Panc1 (cell line): ENCODE data around the gene NFIC. TPM values are rescaled to one million over a fixed set of nuclear protein-coding genes. Genes with fewer than 3 reads are reported as not detected.

Experiments
- ATAC-seq: fragments of 200-7000 bp; cut with Tn5 transposase; 2 replicates; pipeline ENCODE4 v1.9.1; 2020; ENCODE audit warnings: mild to moderate bottlenecking, moderate library complexity
- BruUV-seq: library from RNA; stranded (reverse); fragments of 400-500 nt; replicated peaks from 2 replicates; lab custom pipeline; 2021; lab: Mats Ljungman, UMichigan
- CTCF ChIA-PET: fragments of 300-600 bp; sonication (Branson Sonifier 250); formaldehyde crosslinking; loops from one replicate; lab custom pipeline; 2022; ENCODE audit warnings: antibody characterized with exemption; lab: Charles Lee
- POLR2A ChIA-PET: fragments of 300-600 bp; sonication (Branson Sonifier 250); formaldehyde crosslinking; loops from one replicate; lab custom pipeline; 2022; ENCODE audit warnings: antibody characterized with exemption; lab: Charles Lee
- DNase-seq: peaks from one replicate; pipeline ENCODE4 v3.0.0-alpha.2; 2010; ENCODE audit warnings: low read depth, low spot score
- H3K27ac ChIP-seq: 2 replicates; pipeline ENCODE4 v1.5.1; 2011; ENCODE audit warnings: mild to moderate bottlenecking, low read length, inconsistent platforms
- H3K27me3 ChIP-seq: fragments of 200-500 bp; sonication (Bioruptor generic); 2 replicates; pipeline ENCODE4 v1.6.0; 2014; ENCODE audit warnings: low read length, inconsistent platforms; ENCODE audit not compliant: control insufficient read depth, insufficient read depth
- H3K36me3 ChIP-seq: fragments of 200-500 bp; sonication (Bioruptor generic); 2 replicates; pipeline ENCODE4 v1.5.1; 2014; ENCODE audit warnings: inconsistent platforms, mild to moderate bottlenecking, low read length, moderate library complexity; ENCODE audit not compliant: control insufficient read depth, insufficient read depth
- H3K4me1 ChIP-seq: 2 replicates; pipeline ENCODE4 v1.5.1; 2011; ENCODE audit warnings: inconsistent platforms, mild to moderate bottlenecking, low read length, moderate library complexity; ENCODE audit not compliant: control insufficient read depth, insufficient read depth
- H3K4me3 ChIP-seq, 2 experiments: 2 replicates each; pipeline ENCODE4 v1.5.1; 2011 to 2012; ENCODE audit warnings: low read depth in 2 of 2, low read length in 2 of 2, mild to moderate bottlenecking in 2 of 2, inconsistent platforms in 1 of 2, moderate library complexity in 1 of 2
- H3K9me3 ChIP-seq: fragments of 200-500 bp; sonication (Bioruptor generic); 2 replicates; pipeline ENCODE4 v1.5.1; 2014; ENCODE audit warnings: low read depth, mild to moderate bottlenecking, inconsistent platforms, low read length, moderate library complexity; ENCODE audit not compliant: control insufficient read depth, insufficient read depth
- POLR2AphosphoS5 ChIP-seq: IDR thresholded peaks from 2 replicates; pipeline ENCODE4 v1.6.1; 2012; ENCODE audit warnings: mild to moderate bottlenecking, low read depth, low read length, moderate library complexity
- SIN3A ChIP-seq: IDR thresholded peaks from 2 replicates; pipeline ENCODE4 v1.6.1; 2012; ENCODE audit warnings: low read depth, mild to moderate bottlenecking, low read length, moderate library complexity, borderline replicate concordance; ENCODE audit not compliant: insufficient read depth
- TCF7L2 ChIP-seq: IDR thresholded peaks from 2 replicates; pipeline ENCODE4 v1.6.1; 2011; ENCODE audit warnings: mild to moderate bottlenecking, low read depth, low read length, inconsistent platforms
- in situ Hi-C: cut with HindIII; loops from 2 replicates; pipeline ENCODE4 v1.10.0; 2016; ENCODE audit warnings: low sequenced_read_pairs, low pct_unique_long_range_greater_than_20kb
- intact Hi-C: fragments of 100-400 bp; cut with micrococcal nuclease; formaldehyde crosslinking; loops from one replicate; pipeline ENCODE4 v1.10.0; 2022; ENCODE audit not compliant: unreplicated experiment
- total RNA-seq: library from RNA; stranded (reverse); gene quantifications from one replicate; pipeline ENCODE4 v1.2.1, GENCODE V29; 2021; ENCODE audit not compliant: unreplicated experiment
- TF ChIP-seq, protein P1 (sequence below), 2 experiments: IDR thresholded peaks; 2 replicates each; pipeline ENCODE4 v1.6.1; 2011 to 2012; ENCODE audit warnings: low read depth in 2 of 2, control low read depth in 1 of 2, low read length in 1 of 2, mild to moderate bottlenecking in 1 of 2, moderate library complexity in 1 of 2; ENCODE audit not compliant: insufficient read depth in 1 of 2
- TF ChIP-seq, protein P2 (sequence below): fragments of 450-650 bp; IDR thresholded peaks from 2 replicates; pipeline ENCODE4 v1.5.1; 2017; ENCODE audit warnings: mild to moderate bottlenecking

NFIC gene
- total RNA-seq, 1 experiment from 2014 or later, result 120 TPM

DNA sequence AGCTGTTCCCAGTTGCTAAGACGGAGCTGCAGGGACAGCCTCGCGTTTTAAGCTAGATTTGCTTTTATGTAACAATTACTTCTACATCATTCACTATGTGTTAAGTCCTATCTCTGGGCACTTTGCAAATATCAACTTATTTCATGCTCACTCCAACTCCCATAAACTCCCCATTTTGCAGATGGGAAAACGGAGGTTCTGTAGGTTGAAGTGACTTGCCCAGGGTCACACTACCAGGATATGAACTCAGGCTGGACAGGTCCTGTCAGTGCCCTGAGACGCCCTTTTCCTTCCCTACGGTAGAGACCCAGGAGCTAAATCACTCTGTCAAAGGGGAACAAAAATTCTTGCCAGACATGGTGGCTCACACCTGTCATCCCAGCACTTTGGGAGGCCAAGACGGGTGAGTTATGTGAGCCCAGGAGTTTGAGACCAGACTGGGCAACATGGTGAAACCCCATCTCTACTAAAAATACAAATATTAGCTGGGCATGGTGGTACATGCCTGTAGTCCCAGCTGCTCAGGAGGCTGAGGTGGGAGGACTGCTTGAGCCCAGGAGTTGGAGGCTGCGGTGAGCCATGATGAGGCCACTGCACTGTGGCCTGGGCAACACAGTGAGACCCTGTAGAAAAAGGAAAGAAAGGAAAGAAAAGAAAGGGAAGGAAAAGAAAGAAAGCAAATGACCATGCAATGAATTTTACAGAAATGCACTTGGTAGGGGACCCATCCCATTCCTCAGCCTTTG lies 14.5 kb upstream of the NFIC start:
- ChIA-PET CTCF (no interaction called here), POLR2A (no interaction called here)
- H3K36me3 ChIP-seq, result no peaks in the 10 kb centered on the region
- TF ChIP-seq, protein P1, sequence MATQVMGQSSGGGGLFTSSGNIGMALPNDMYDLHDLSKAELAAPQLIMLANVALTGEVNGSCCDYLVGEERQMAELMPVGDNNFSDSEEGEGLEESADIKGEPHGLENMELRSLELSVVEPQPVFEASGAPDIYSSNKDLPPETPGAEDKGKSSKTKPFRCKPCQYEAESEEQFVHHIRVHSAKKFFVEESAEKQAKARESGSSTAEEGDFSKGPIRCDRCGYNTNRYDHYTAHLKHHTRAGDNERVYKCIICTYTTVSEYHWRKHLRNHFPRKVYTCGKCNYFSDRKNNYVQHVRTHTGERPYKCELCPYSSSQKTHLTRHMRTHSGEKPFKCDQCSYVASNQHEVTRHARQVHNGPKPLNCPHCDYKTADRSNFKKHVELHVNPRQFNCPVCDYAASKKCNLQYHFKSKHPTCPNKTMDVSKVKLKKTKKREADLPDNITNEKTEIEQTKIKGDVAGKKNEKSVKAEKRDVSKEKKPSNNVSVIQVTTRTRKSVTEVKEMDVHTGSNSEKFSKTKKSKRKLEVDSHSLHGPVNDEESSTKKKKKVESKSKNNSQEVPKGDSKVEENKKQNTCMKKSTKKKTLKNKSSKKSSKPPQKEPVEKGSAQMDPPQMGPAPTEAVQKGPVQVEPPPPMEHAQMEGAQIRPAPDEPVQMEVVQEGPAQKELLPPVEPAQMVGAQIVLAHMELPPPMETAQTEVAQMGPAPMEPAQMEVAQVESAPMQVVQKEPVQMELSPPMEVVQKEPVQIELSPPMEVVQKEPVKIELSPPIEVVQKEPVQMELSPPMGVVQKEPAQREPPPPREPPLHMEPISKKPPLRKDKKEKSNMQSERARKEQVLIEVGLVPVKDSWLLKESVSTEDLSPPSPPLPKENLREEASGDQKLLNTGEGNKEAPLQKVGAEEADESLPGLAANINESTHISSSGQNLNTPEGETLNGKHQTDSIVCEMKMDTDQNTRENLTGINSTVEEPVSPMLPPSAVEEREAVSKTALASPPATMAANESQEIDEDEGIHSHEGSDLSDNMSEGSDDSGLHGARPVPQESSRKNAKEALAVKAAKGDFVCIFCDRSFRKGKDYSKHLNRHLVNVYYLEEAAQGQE (IDR thresholded peaks at IDR 0.05; ENCODE audit: insufficient read depth in 1 of 2, low read depth in 2 of 2, low read length in 1 of 2), result no peak
- TF ChIP-seq POLR2AphosphoS5 (no peak), TCF7L2 (no peak), SIN3A (no peak)
- TF ChIP-seq, protein P2, sequence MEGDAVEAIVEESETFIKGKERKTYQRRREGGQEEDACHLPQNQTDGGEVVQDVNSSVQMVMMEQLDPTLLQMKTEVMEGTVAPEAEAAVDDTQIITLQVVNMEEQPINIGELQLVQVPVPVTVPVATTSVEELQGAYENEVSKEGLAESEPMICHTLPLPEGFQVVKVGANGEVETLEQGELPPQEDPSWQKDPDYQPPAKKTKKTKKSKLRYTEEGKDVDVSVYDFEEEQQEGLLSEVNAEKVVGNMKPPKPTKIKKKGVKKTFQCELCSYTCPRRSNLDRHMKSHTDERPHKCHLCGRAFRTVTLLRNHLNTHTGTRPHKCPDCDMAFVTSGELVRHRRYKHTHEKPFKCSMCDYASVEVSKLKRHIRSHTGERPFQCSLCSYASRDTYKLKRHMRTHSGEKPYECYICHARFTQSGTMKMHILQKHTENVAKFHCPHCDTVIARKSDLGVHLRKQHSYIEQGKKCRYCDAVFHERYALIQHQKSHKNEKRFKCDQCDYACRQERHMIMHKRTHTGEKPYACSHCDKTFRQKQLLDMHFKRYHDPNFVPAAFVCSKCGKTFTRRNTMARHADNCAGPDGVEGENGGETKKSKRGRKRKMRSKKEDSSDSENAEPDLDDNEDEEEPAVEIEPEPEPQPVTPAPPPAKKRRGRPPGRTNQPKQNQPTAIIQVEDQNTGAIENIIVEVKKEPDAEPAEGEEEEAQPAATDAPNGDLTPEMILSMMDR, result no peak
- ATAC-seq (no peak), DNase-seq (no peak)
- H3K9me3 ChIP-seq, result no peaks in the 10 kb centered on the region
- peaks cover 5% of the 10 kb centered on the region for H3K4me1 ChIP-seq
- intact Hi-C loops (no loop called here), in situ Hi-C loops (no loop called here)
- no TSS peak for BruUV-seq
- H3K27ac ChIP-seq, result no peak overlapping the region
- H3K27me3 ChIP-seq, result no peaks in the 10 kb centered on the region
- H3K4me3 ChIP-seq, result no peak overlapping the region

DNA sequence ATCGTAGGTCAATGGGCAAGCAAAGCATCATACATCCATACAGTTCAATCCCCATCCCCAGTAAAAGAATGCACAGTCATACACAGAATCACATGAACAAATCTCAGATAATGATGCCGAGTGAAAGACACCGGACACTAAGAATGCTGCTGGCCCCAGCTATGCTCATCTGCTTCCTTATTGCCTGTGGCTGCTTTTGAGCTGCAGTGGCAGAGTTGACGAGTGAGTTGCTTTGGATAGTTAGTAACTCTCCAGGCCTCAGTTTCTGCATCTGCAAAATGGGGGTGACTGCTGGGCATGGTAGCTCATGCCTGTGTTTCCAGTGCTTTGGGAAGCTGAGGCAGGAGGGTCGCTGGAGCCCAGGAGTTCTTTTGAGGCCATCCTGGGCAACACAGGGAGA lies 12.9 kb upstream of the NFIC start:
- no peak overlapping the region for H3K4me3 ChIP-seq
- no peaks in the 10 kb centered on the region for H3K27me3 ChIP-seq
- no peak overlapping the region for H3K27ac ChIP-seq
- intact Hi-C loops, result no loop called here
- ATAC-seq (no peak), DNase-seq (no peak)
- ChIA-PET POLR2A (no interaction called here), CTCF (no interaction called here)
- in situ Hi-C loops, result no loop called here
- TF ChIP-seq SIN3A (no peak), TCF7L2 (no peak), POLR2AphosphoS5 (no peak)
- TF ChIP-seq, protein P2, result no peak
- TF ChIP-seq, protein P1 (IDR thresholded peaks at IDR 0.05; ENCODE audit: insufficient read depth in 1 of 2, low read depth in 2 of 2, low read length in 1 of 2), result no peak
- no TSS peak for BruUV-seq
- H3K36me3 ChIP-seq, result no peaks in the 10 kb centered on the region
- H3K4me1 ChIP-seq, result peaks cover 8% of the 10 kb centered on the region
- H3K9me3 ChIP-seq, result no peaks in the 10 kb centered on the region
